Stimulated activated CD8-positive, alpha-beta memory T cell treated with anti-CD3 and anti-CD28 coated beads, Interleukin-15, amount 100 ng/mL, for 4 hours (primary cell): ENCODE data around the gene DBR1.
"Not testable (repeated sequence)": the region's sequence is repeated elsewhere in the genome, so short reads cannot be mapped to it uniquely, and the experiment has no call there.

Experiments
- DNase-seq, 2 donors: peaks; one replicate each; pipeline ENCODE4 v3.0.0-alpha.2; 2020; ENCODE audit warnings: low read depth in 2 of 2

Gene DBR1

DNA sequence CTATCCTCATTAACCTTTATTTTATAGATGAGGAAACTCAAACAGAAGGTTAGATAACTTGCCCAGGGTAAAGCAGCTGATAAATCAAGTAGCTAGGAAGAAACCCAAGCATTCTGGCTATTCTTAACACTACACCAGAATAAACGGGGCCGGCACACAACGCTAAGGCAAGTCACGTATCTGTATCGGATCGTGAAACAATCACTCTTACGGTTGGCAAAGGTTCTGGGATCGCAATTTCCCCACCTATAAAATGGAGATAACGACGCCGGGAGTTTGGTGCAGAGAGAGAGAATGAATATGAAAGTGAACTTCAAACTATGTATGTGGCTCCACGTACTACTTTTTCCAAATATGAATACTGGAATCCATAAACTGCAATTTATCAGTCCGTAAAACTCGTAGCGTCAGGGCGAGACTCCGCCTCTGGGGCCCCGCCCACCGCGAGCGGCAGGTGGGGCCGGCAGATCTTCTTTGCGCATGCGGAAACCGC lies 12.1 kb upstream of the DBR1 start:
- peak; percentile 77 to 78 for DNase-seq

DNA sequence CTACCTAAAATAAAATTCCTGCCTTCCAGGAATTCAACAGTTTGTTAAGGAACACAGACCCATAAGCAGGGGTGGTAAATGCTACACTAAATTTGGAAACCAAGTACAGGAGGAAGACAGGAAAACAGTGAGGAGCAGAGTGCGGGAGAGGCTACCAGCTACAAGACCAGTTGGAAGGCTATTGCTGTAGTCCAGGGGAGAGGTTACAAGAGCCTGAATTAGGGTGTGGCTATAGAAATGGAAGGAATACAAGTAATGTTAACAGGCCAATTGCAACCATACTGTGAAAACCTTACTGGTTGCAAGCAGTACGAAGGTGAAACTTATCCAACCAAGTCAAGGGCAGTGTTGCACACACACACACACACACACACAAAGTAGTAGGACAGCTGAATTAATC lies 11.5 kb upstream of the DBR1 start:
- no peak for DNase-seq

DNA sequence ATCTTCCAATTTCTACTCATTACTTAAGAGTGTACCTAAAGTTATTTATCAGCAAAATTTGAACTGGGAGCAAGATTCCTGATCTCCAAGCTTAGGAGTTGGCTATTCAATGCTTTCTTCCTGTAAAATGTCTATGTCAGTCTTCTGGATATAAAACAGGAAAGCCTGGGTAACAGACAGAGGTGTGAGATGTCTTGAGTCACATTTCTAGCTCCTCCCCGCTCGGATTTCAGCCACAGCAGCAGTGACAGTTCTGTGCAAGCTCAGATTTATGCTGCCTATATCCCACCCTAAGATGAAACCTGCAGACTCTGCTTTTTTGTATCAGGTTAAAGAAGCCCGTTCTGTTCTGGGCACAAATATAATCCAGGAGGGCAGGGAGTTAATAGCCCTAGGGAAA lies 10.3 kb upstream of the DBR1 start:
- DNase-seq: no peak

GRCh38 chr3:138180375-138181029 lies 5.8 kb upstream of the DBR1 start:
- DNase-seq: no peak

- DNase-seq: no peak
These were observed 826 bp downstream of the DBR1 start for GRCh38 chr3:138173769-138174420.

DNA sequence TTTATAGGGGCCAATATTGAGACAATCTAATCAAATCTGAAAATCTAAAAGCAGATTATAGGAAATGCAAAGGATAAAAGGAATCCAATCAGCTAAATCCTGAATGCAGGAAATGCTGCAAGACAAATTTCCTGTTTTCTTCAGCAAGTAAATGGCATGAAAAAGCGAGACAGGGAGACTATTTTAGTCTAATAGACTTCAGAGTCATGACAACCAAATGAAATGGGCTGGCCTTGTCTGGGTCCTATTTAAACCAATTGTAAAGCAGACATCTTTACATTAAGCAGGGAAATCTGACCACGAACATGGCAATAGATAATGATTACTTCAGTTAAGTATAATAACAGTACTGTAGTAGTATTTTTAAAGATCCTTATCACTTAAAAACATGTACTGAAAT lies 2.1 kb downstream of the DBR1 start:
- DNase-seq: no peak

GRCh38 chr3:138165061-138165460 lies 9.7 kb downstream of the DBR1 start:
- no peak for DNase-seq

DNA sequence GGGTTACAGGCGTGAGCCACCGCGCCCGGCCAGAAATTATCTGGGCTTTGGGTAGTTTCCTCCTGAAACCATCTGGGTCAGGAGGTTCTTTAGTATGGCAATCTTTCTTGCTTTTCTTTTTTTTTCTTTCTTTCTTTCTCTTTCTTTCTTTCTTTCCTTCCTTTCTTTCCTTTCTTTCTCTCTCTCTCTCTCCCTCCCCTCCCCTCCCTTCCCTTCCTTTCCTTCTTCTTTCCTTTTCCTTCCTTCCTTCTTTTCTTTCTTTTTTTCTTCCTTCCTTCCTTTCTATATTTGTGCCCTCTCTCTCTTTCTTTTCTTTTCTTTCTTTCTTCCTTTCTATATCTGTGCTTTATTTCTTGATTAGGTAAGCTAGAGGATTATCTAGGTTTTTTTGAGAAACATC lies 17.0 kb downstream of the DBR1 start:
- DNase-seq: no peak

- DNase-seq: no peak
These were observed 20.2 kb downstream of the DBR1 start for GRCh38 chr3:138154534-138154933.

DNA sequence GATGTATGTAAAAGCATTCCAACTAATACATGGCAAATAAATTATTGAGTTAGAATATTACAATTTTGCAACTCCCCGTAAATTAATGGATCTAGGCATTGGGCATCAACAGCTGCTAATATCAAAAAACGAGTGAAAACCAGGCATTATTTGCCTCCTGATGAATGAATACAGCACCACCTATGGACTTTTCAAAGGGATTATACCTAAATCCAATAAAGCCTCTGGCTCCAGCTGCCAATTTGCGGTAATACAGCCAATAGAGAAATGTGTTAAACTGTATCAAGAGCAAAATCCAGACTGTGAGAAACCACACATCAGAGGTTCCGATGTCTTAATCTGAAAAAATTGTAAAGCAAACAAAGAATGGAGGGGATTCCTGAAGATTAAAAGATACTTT lies 26.2 kb downstream of the DBR1 start:
- no peak for DNase-seq

DNA sequence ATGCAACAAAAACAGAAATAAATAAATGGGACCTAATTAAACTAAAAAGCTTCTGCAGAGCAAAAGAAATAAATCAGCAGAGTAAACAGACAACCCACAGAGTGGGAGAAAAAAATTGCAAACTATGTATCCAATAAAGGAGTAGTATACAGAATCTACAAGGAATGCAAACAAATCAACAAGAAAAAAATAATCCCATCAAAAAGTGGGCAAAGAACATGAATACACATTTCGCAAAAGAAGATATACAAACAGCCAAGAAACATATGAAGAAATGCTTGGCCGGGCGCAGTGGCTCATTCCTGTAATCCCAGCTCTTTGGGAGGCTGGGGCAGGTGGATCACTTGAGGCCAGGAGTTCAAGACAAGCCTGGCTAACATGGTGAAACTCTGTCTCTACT lies 32.5 kb downstream of the DBR1 start:
- not testable (repeated sequence) for DNase-seq

DNA sequence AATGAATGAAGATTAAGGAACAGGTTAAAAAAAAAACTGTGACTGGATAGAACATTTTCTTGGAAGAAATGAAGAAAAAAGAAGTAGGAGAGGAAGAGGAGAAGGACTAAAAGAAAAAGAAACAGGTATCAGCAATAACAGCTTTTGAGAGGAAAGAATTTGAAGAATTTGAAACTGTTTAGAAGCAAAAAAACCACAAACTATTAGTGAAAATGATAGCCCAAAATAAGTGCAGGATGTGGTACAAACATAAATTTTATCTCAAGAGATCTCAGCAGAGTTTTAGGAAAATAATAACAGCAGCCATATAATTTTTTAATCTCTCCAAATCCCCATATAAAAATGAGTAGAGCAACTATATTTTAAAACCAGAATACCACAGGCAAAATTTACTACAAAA lies 33.8 kb downstream of the DBR1 start:
- no peak for DNase-seq

DNA sequence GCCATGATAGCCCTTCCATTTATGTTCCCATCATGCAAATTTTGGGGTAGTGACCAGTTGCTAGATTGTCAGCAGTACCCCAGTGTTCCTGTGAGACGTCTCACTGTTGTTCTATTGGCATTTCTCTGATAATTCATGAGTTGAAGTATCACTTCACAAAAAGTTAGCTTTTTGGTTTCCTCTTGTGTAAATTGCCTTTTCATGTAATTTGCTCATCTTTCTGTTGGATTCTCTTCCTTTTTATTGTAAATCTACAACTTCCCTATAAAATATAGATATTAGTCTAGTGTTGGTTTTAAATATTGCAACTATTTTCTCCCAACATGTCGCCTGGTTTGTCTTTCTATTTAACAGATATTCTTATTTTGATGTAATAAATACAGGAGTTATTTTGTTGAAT lies 35.0 kb downstream of the DBR1 start:
- DNase-seq: no peak

- no peak for DNase-seq
These were observed 36.9 kb downstream of the DBR1 start for GRCh38 chr3:138137861-138138260.

DNA sequence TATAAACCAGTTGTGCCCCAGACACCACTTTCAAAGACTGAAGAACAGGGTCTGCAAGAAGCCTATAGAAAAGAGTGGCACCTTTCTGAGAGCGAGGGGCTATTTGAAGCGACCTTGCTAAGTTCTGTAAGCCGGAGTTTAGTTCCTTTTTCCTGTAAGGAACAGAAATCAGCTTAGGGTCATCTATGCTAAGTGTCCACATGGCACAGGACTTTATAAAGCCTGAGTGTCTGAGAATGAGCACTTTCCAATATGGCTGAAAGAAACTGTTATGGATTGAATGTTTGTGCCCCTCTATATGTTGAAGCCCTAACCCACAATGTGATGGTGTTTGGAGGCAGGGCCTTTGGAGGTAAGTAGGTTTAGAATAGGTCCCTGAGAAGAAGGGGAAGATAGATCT lies 38.5 kb downstream of the DBR1 start:
- no peak for DNase-seq

DNA sequence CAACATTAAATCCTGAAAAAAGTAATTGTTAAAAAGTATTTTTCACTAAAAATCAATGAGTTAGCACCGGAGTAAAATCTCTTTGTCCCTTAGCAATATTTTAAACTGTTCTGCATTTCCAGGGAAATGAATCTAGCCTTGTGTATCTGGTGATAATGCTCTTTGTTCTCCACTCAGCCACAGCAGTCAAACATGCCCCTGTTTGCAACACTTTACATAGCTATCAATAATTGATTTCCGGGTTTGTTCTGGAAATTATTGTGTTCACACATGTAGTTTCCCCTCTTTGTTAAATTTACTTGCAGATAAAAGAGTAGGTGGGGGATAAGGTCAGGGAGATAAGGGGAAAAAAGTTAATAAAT lies 38.9 kb downstream of the DBR1 start:
- DNase-seq: no peak

GRCh38 chr3:138135146-138135832 lies 39.4 kb downstream of the DBR1 start:
- DNase-seq: no peak

DNA sequence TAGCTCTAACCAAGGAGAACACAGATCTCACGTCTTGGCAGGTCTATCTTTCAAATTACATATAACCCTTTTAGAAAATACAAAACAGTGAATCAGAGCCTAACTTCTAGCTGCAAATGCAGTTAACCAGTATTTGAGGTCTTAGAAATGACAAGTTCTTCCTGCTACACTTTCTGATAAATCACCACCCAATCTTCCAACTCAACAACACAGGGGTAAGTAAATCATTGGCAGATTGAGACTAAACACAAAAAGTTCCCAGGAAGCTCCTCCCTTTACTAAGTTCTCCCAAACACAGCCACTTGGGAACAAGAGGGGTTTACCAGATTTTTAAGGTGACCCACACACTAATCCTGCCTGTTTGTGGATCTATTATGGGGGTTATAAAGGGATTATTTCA lies 42.5 kb downstream of the DBR1 start, which contains the start of gene A4GNT:
Gene A4GNT, minus strand, starts transcription at position 152 of the 400 bp plus-strand sequence. CDS start 1,134 bp downstream, outside the sequence.
- DNase-seq: no peak

DNA sequence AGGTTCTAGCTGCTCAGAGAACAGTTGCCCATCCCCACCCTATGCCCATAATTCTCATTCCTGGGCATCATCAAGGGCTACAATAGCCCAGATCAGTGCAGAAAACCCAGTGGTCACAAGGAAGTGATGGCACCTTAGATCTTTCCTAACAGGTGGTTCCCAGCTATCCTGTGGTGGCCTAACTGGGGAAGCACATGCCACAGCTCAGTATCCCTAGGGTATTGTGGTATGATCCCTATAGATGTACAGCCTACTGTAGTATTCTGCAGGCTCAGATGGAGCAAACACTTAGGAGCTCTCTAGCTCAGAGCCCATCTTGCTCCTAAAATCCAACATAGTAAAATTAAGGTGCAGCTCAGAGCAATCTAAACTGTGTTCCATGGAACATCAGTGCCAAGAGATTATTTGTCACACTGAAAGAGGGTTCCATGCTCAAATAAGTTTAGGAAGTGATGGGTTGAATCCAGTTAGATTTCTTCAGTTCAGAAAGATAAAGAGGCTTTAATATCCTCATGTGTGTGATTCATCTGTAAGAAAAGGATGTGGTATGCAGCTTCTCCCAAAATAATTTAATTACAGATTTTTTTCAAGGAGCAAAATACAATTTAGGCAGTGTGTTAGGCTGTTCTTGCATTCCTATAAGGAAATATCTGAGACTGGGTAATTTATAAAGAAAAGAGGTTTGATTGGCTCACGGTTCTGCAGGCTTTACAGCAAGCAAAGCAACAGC lies 46.9 kb downstream of the DBR1 start:
- no peak for DNase-seq

DNA sequence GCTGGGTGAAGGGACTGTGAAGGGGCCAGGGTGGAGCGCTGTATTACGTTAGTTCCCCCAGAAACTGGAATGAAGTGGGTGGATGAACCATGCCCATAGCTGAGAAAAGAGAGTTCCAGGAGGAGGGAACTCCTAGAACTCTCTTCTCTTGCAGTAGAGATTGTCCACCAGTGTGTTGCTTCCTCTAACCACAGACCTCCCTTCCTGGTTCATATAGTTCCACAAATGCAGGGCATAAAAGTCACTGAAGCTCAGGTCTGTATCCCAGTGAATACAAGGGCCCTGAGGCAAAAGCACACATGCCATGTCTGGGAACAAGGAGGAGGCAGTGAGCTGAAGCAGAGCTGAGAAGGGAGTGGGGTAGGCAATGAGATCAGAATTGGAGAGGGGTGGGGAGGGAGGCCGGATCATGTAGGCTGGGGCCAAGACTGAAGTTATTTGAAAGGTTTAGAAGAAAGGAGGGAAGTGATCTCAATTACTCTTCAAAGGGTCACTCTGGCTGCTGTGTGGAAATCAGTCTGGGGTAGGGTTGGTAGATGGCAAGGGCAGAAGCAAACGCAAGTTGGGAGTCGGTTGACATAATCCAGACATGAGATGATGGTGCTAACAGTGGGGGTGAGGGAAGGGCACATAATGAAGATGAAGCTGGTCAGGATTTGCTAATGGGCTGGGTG lies 49.0 kb downstream of the DBR1 start:
- DNase-seq: no peak

GRCh38 chr3:138124706-138125355 lies 49.9 kb downstream of the DBR1 start:
- DNase-seq: no peak
